ENCODE data around the gene LRP1B. TPM values are rescaled to one million over a fixed set of nuclear protein-coding genes. Genes with fewer than 3 reads are reported as not detected.

LRP1B gene
- total RNA-seq, 1 donor from 2014 or later: 8.8 TPM

GRCh38 chr2:141113301-141113700, 1017.5 kb downstream of the LRP1B start:
- no peak for TF ChIP-seq POLR2A (IDR thresholded peaks at IDR 0.05)
- no peak for TF ChIP-seq POLR2AphosphoS5 (IDR thresholded peaks at IDR 0.05; ENCODE audit: insufficient read depth in 1 of 2, low read depth in 1 of 2)
- TF ChIP-seq CTCF (IDR thresholded peaks at IDR 0.05): no peak
- no peaks in the 10 kb centered on the region for H3K4me1 ChIP-seq
- H3K27ac ChIP-seq: no peak overlapping the region
- H3K9me3 ChIP-seq: no peaks in the 10 kb centered on the region
- DNase-seq (ENCODE audit: extremely low spot score in 2 of 2): no peak
- intact Hi-C loops (cut with DNase I): no loop called here
- H3K4me3 ChIP-seq: no peak overlapping the region
- H3K27me3 ChIP-seq: no peaks in the 10 kb centered on the region
- no peaks in the 10 kb centered on the region for H3K36me3 ChIP-seq

- no peak overlapping the region for H3K4me3 ChIP-seq
- H3K27ac ChIP-seq: no peak overlapping the region
- H3K4me1 ChIP-seq: no peaks in the 10 kb centered on the region
- no peaks in the 10 kb centered on the region for H3K36me3 ChIP-seq
- H3K9me3 ChIP-seq: no peaks in the 10 kb centered on the region
- DNase-seq (ENCODE audit: extremely low spot score in 2 of 2): no peak
- intact Hi-C loops (cut with DNase I): no loop called here
- H3K27me3 ChIP-seq: no peaks in the 10 kb centered on the region
- TF ChIP-seq POLR2A (IDR thresholded peaks at IDR 0.05) (no peak), CTCF (IDR thresholded peaks at IDR 0.05) (no peak), POLR2AphosphoS5 (IDR thresholded peaks at IDR 0.05; ENCODE audit: insufficient read depth in 1 of 2, low read depth in 1 of 2) (no peak)
Measured at GRCh38 chr2:141109633-141110032, 1021.2 kb downstream of the LRP1B start.

GRCh38 chr2:141105763-141106162, 1025.1 kb downstream of the LRP1B start:
- intact Hi-C loops (cut with DNase I): no loop called here
- Histone ChIP-seq H3K4me3 (no peak overlapping the region), H3K4me1 (no peaks in the 10 kb centered on the region), H3K27ac (no peak overlapping the region), H3K36me3 (no peaks in the 10 kb centered on the region), H3K27me3 (no peaks in the 10 kb centered on the region), H3K9me3 (no peaks in the 10 kb centered on the region)
- DNase-seq (ENCODE audit: extremely low spot score in 2 of 2): no peak
- no peak for TF ChIP-seq CTCF (IDR thresholded peaks at IDR 0.05)
- TF ChIP-seq POLR2AphosphoS5 (IDR thresholded peaks at IDR 0.05; ENCODE audit: insufficient read depth in 1 of 2, low read depth in 1 of 2): no peak
- no peak for TF ChIP-seq POLR2A (IDR thresholded peaks at IDR 0.05)

- intact Hi-C loops (cut with DNase I): no loop called here
- no peak overlapping the region for H3K4me3 ChIP-seq
- no peak for DNase-seq (ENCODE audit: extremely low spot score in 2 of 2)
- no peaks in the 10 kb centered on the region for H3K36me3 ChIP-seq
- TF ChIP-seq POLR2A (IDR thresholded peaks at IDR 0.05) (no peak), POLR2AphosphoS5 (IDR thresholded peaks at IDR 0.05; ENCODE audit: insufficient read depth in 1 of 2, low read depth in 1 of 2) (no peak), CTCF (IDR thresholded peaks at IDR 0.05) (no peak)
- H3K9me3 ChIP-seq: no peaks in the 10 kb centered on the region
- no peak overlapping the region for H3K27ac ChIP-seq
- no peaks in the 10 kb centered on the region for H3K4me1 ChIP-seq
- H3K27me3 ChIP-seq: no peaks in the 10 kb centered on the region
Measured at GRCh38 chr2:141103216-141103615, 1027.6 kb downstream of the LRP1B start.

GRCh38 chr2:141079231-141079630, 1051.6 kb downstream of the LRP1B start:
- no peaks in the 10 kb centered on the region for H3K4me1 ChIP-seq
- H3K9me3 ChIP-seq: no peaks in the 10 kb centered on the region
- TF ChIP-seq CTCF (IDR thresholded peaks at IDR 0.05) (no peak), POLR2AphosphoS5 (IDR thresholded peaks at IDR 0.05; ENCODE audit: insufficient read depth in 1 of 2, low read depth in 1 of 2) (no peak), POLR2A (IDR thresholded peaks at IDR 0.05) (no peak)
- no peak overlapping the region for H3K27ac ChIP-seq
- H3K4me3 ChIP-seq: no peak overlapping the region
- intact Hi-C loops (cut with DNase I): no loop called here
- H3K27me3 ChIP-seq: no peaks in the 10 kb centered on the region
- H3K36me3 ChIP-seq: no peaks in the 10 kb centered on the region
- no peak for DNase-seq (ENCODE audit: extremely low spot score in 2 of 2)

Measured in vagina (tissue), 2 donors.